ENCODE data around the gene PPP2CA.

- TF ChIP-seq POLR2A (IDR thresholded peaks at IDR 0.05; ENCODE audit: low read length) (no peak), GATA1 (IDR thresholded peaks at IDR 0.05; ENCODE audit: low read depth, low read length) (no peak)
Measured at GRCh38 chr5:134249469-134250379, 23.9 kb upstream of the PPP2CA start.
